Adrenal gland (tissue), 5 donors: ENCODE results near the gene MINDY4.

Source experiments
- CTCF ChIP-seq, 6 experiments: fragments of 450-650 bp in 4 of 6; fragments of 200-600 bp in 2 of 6; sonication (generic) in 1 of 6; IDR thresholded peaks; 1 replicate in 5 of 6; 2 replicates in 1 of 6; pipeline versions ENCODE4 v1.5.1 to v1.8.0; 2016 to 2021; ENCODE audit warnings: antibody characterized with exemption in 6 of 6, mild to moderate bottlenecking in 2 of 6, moderate library complexity in 1 of 6
- POLR2A ChIP-seq, 2 donors: fragments of 450-650 bp; IDR thresholded peaks; one replicate each; pipeline ENCODE4 v1.6.1; 2017; ENCODE audit warnings: antibody characterized with exemption in 2 of 2, mild to moderate bottlenecking in 2 of 2, moderate library complexity in 1 of 2
- donor health status: DM: no; HTN: no; CAD: no.

- TF ChIP-seq POLR2A (IDR thresholded peaks at IDR 0.05) (no peak), CTCF (IDR thresholded peaks at IDR 0.05) (no peak)
Measured at GRCh38 chr7:30731581-30731980, 39.6 kb upstream of the MINDY4 start.
